HG03571 (cell line): ENCODE measurements around the gene MAP2K5.
"Not testable (repeated sequence)": the region's sequence is repeated elsewhere in the genome, so short reads cannot be mapped to it uniquely, and the experiment has no call there.

ENCODE experiments used
- ATAC-seq: cut with Tn5 transposase; IDR thresholded peaks from one replicate; pipeline ENCODE4 v1.9.1; 2021; ENCODE audit not compliant: unreplicated experiment

MAP2K5 gene

GRCh38 chr15:67590191-67590590 lies 47.7 kb downstream of the MAP2K5 start:
- ATAC-seq = no peak

DNA sequence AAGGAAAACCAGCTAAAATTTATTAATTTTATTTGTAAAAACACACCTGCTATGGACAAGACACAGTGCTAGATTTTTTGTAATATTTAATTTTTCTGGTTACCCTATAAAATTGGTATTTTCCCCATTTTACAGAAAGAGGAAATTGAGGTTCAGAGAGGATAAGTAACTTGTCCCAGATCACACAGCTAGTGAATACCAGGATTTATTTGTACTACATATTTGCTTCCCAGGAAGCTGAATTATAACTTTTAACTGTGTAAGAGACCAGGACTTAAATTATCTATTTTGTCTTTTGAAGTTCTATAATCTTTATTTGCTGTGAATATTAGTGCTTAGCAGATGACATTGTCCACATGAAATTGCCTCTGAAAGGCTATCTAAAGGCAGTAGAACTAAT lies 49.7 kb downstream of the MAP2K5 start:
- ATAC-seq = no peak

GRCh38 chr15:67593562-67593961 lies 51.1 kb downstream of the MAP2K5 start:
- no peak for ATAC-seq

- ATAC-seq = no peak
Observed at GRCh38 chr15:67594770-67595169, 52.3 kb downstream of the MAP2K5 start.

DNA sequence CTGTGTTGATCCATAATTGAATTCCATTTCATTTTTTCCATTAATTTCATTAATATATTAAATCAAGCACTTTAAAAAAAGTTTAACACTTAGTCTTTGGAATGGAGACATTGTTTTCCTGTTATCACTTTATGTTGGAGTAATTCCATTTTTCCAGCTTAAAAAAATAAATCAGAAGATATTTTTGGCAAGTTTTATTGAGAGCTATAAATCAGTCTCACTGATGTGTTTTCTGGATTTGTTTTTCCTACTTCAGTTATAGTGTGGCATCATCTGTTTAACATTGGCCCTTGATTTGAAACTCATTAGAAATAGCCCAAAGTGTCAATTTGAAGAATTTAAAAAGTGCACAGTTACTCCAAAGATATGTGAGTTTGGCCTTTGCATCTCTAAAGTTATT lies 53.1 kb downstream of the MAP2K5 start:
- no peak for ATAC-seq

DNA sequence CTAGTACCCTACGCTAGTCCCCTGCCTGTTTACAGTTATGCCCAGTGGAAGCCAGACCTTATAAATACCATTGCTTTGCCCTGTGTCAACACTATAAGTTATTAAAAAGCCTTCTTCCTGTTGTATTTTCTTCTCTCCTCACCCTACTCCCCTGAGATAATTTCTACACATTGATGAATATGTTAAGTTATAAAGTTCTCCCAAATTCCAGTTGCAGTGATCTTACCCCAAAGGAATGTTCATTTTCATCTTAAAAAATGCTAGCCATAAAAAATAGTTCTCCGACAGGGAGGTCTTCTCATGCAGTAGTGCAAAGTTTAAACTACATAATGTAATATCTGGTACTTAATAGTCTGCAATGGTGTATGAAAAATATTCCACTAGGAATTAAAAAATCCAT lies 58.6 kb downstream of the MAP2K5 start:
- ATAC-seq = no peak

DNA sequence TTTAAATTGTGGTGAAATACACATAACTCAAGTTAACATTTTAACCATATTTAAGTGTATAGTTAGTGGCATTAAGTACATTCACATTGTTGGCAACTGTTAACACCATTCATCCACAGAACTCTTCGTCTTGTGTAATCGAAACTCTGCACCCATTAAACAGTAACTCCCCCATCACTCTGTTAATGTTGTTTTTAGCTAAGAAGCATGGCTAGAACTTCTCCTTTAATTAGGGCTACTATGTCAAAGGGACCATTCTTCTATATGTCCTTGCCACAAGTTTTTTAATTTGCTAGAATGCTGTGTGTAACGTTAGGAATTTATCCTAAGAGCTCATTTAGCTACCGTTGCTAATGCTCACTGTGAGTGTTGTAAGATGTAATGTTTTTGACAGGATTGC lies 60.6 kb downstream of the MAP2K5 start:
- ATAC-seq = no peak

DNA sequence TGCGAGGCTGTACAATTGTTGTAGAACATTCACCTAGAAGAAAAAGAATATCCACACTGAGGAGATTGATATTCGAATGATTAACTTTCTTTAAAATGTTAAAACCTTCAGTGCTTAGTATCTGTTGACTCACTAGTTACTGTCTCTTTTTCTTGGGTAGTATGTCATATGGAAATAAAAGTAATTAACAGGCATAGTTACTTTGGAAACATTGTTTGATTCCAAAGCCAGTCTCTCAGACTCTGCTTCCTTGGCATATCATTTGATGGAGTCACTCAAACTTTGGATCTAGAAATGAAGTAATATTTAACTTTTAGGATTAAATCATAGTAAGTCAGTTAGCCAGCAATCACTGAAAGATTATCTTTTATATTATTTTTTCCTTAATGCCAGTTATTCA lies 63.4 kb downstream of the MAP2K5 start:
- no peak for ATAC-seq

GRCh38 chr15:67606742-67607141 lies 64.2 kb downstream of the MAP2K5 start:
- ATAC-seq = no peak

- ATAC-seq = no peak
Observed at GRCh38 chr15:67607329-67607728, 64.8 kb downstream of the MAP2K5 start.

GRCh38 chr15:67607959-67608637 lies 65.6 kb downstream of the MAP2K5 start:
- no peak for ATAC-seq

DNA sequence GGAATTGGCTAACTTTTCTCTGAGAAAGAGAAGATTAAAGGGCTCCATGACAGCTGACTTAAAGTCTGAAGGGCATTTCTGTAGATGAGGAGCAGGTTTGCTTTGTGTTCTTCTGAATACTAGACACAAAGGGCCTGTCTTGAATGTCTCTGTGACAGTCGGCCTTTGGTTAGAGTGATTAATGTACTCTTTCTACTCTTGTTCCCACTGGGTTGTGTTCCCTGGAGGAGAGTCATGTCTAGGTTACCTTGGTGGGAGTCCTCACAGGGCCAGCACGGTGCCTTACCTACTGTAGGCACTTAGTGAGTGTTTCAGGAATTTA lies 66.1 kb downstream of the MAP2K5 start:
- ATAC-seq = no peak

DNA sequence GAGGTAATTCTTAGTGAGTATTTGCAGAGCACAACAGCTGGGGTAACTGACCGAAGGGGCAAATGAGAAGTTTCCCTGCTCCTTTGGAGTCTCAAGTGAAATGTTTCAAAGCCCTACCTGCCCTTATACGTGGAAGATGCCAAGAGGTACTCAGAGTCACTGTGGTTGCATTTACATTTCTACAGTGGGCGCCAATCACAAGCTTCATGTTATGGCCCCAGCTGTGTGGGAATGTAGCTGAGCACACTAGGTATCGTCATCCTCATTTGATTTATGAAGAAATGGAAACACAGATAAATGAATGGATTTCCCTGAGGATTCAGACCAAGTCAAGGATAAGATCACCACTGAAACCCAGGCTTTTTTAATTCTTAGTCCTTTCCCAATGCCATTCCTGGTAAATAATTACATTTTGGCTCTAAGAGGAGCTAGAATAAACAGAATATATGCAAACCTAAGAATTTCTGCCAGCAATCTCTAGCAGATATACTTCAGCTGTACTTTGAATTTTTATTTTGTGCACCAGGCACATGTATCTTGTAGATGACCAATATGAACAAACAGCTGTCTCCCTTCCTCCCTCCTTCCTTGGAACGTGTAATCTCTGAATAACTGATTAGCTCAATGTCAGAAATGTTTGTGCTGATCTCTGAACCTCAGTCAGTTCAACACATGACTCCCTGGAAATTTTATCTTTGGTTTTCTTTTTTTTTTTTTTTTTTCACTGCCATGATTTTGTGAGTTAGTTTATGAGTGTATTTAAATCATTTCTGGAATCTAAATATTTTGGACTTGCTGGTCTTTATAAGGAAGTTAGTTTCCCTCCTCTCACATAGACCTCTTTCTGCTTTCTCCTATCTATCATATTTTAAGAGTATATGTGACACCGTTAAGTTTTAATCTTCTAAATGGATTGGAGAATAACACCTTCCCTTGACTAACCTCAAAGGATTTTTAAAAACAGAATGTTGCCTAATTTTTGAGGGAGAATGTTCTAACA lies 69.2 kb downstream of the MAP2K5 start:
- ATAC-seq = no peak

DNA sequence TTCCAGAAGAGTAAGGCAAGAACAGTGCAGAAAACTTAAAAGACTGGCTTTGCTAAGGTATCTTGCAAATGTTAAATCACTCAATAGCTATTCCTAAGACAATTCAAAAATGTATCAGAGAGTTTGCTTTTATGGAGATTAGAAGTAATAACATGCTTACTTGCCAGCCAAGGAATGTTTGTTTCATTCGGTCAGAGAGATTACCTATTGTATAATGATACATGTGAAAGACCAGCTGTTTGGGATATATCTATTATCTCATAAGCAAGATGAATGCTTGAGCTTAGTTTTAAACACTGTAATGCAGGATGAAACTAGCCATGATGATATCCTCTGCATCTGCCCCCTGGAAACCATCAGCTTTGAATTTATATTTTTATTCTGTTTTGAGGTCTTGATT lies 70.7 kb downstream of the MAP2K5 start:
- ATAC-seq = no peak

DNA sequence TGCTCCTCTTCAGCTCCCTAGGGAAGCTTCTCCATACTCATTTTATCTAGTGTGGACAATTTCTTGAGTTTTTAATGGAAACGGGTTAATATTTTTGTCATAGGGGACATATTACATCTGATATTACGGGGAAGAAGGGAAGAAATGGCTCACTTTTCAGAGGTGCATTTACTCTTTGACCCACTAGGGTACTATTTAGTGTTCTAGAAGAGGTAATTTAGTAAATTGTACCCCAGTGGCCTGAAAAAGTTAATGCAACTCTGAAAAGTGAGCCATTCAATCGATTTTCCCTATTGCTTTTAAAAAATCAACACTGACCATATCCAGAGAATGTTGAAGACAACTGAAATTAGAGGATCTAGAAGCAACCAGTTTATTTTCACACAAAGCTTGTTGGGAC lies 71.2 kb downstream of the MAP2K5 start:
- ATAC-seq = no peak

DNA sequence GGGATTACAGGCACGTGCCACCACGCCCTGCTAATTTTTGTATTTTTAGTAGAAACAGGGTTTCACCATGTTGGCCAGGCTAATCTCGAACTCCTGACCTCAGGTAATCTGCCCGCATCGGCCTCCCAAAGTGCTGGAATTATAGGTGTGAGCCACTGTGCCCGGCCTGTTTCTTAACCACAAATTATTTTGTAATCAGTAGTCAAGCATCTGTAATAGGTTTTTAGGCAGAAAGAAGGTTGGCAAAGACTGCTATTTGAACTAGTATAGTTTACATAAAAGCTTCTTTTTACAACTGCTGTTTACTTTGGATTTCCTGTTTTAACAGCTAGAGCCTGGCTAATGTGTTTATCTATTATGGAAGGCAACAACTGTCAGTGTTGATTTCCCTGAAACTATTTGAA lies 72.6 kb downstream of the MAP2K5 start:
- not testable (repeated sequence) for ATAC-seq

- no peak for ATAC-seq
Observed at GRCh38 chr15:67618297-67618696, 75.8 kb downstream of the MAP2K5 start.

DNA sequence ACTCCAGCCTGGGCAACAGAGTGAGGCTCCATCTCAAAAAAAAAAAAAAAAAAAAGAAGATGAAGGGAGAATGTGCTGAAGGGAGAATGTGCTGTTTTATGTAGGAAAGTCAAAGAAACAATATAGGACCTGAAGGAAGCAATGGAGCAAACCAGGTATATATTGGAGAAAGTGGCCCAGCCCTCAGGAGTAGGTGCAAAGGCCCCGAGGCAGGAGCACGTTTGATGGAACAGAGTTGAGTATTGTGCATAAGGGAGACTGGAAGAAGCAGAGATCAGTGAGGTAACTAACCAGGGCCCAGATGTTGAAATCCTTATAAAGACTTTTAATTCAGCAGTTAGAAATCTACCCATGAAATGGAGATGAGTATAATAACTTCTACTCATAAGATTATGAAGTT lies 79.6 kb downstream of the MAP2K5 start:
- no peak for ATAC-seq

DNA sequence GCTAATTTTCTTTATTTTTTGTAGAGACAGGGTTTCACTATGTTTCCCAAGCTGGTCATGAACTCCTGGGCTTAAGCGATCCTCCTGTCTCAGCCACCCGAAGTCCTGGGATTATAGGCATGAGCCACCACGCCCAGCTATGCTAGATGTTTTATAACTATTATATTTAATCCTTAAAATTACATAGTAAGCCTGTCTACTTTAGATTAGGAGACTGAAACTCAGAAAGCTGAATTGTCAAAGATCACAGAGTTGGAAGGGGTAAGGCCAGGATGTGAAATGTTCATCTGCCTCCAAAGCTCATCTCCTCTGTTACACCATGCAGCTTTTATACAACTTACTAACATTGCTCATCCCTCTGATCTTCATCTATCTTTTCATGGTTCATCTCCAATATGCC lies 89.8 kb downstream of the MAP2K5 start:
- no peak for ATAC-seq

- ATAC-seq = not testable (repeated sequence)
Observed at GRCh38 chr15:67635950-67636349, 93.4 kb downstream of the MAP2K5 start.

GRCh38 chr15:67639591-67639990 lies 97.1 kb downstream of the MAP2K5 start:
- no peak for ATAC-seq

GRCh38 chr15:67641453-67641852 lies 99.0 kb downstream of the MAP2K5 start:
- no peak for ATAC-seq
